Adrenal gland (tissue), 12 donors: ENCODE data around the gene FOXS1. TPM values are rescaled to one million over a fixed set of nuclear protein-coding genes. Genes with fewer than 3 reads are reported as not detected.

Experiments
- DNase-seq, 7 donors: peaks; one replicate each; pipeline ENCODE4 v3.0.0-alpha.2; 2019 to 2020
- H3K27ac ChIP-seq, 5 donors: fragments of 200-600 bp; sonication (generic) in 4 of 5; 1 replicate in 3 of 5; 2 replicates in 2 of 5; pipeline versions ENCODE4 v1.5.1 to v1.8.0; 2016 to 2020; ENCODE audit warnings: mild to moderate bottlenecking in 1 of 5
- H3K27me3 ChIP-seq: fragments of 200-600 bp; 2 replicates; pipeline ENCODE4 v1.8.0; 2021
- H3K36me3 ChIP-seq, 2 donors: fragments of 200-600 bp; replicated peaks in 1 of 2; 1 replicate in 1 of 2; 2 replicates in 1 of 2; pipeline versions ENCODE4 v1.5.1 to v1.8.0; 2018 to 2022
- H3K4me1 ChIP-seq, 2 donors: fragments of 200-600 bp; replicated peaks in 1 of 2; 1 replicate in 1 of 2; 2 replicates in 1 of 2; pipeline versions ENCODE4 v1.5.1 to v1.8.0; 2018 to 2021
- H3K4me3 ChIP-seq, 4 donors: fragments of 200-600 bp; sonication (generic) in 3 of 4; one replicate each; pipeline ENCODE4 v1.5.1; 2016 to 2018
- H3K9me3 ChIP-seq, 3 donors: fragments of 200-600 bp; sonication (generic) in 1 of 3; replicated peaks in 1 of 3; 1 replicate in 2 of 3; 2 replicates in 1 of 3; pipeline versions ENCODE4 v1.5.1 to v1.8.0; 2016 to 2021
- POLR2A ChIP-seq, 2 donors: fragments of 450-650 bp; IDR thresholded peaks; one replicate each; pipeline ENCODE4 v1.6.1; 2017; ENCODE audit warnings: antibody characterized with exemption in 2 of 2, mild to moderate bottlenecking in 2 of 2, moderate library complexity in 1 of 2
- WGBS, 4 donors: extraction: QIAGEN DNeasy Blood & Tissue Kit in 2 of 4; methylation state at CpG; one replicate each; pipeline versions ENCODE4 v1.1.5 to v1.1.7; 2013 to 2017; 5-methylcytosine and 5-hydroxymethylcytosine counted together
- intact Hi-C, 2 donors: fragments of 100-400 bp; cut with DNase I; formaldehyde crosslinking; loops; one replicate each; pipeline versions ENCODE4 v1.14.1 to v1.15.0; 2022 to 2023
- polyA plus RNA-seq, 3 donors: library from polyadenylated mRNA; stranded (reverse); fragments of 200-250 nt in 2 of 3; fragments of 350-450 nt in 1 of 3; fragmentation: Illumina TruSeq in 1 of 3; extraction: RNeasy Lipid Tissue Mini Kit (QIAGEN cat#74804) in 1 of 3; gene quantifications; one replicate each; pipeline ENCODE4 v1.2.3, GENCODE V29; 2013 to 2014
- total RNA-seq, 9 donors: library from RNA; depleted of rRNA in 4 of 9; stranded (reverse); fragments of >200 nt in 4 of 9; fragments of 120-200 nt in 1 of 9; fragmentation: NEBNext Ultra II Directional in 1 of 9; extraction: Animal tissue kit (Norgen Biotek cat#: 25700) in 1 of 9; gene quantifications; one replicate each; pipeline versions ENCODE4 v1.1.0 to v1.2.4, GENCODE V29; 2013 to 2023
- TF ChIP-seq, protein P1 (sequence below), 6 experiments: fragments of 450-650 bp in 4 of 6; fragments of 200-600 bp in 2 of 6; sonication (generic) in 1 of 6; IDR thresholded peaks; 1 replicate in 5 of 6; 2 replicates in 1 of 6; pipeline versions ENCODE4 v1.5.1 to v1.8.0; 2016 to 2021; ENCODE audit warnings: antibody characterized with exemption in 6 of 6, mild to moderate bottlenecking in 2 of 6, moderate library complexity in 1 of 6
- donor health status: healthy with polysubstance abuse.
- donor health status: Bipolar disorder and iron deficiency.
- donor health status: DM: yes; HTN: yes; CAD: no.
- donor health status: DM: no; HTN: no; CAD: no.
- donor health status: DM: no; HTN: no; CAD: no.
- donor health status: DM: yes; HTN: yes; CAD: no.

Gene FOXS1
- total and polyA plus RNA-seq, 12 donors: 0.22 to 6.0 (median 2.0) TPM

DNA sequence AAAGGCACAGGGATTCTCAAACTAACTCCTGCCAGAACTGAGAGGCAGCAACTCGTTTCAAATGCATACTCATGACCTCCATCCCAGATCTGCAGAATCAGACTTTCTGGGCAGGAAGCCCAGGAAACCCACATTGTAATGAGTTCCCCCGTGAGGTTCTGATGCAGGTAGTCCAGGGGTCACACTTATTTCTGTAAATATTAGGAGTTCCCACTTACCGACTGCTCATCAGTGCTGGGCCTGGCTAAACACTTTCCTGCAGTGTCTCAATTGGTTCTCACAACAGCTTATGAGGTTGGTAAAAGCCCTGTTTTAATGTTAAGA is 13.3 kb upstream of the FOXS1 start:
- no peaks in the 10 kb centered on the region for H3K27me3 ChIP-seq
- no peak for DNase-seq
- intact Hi-C loops: loop anchor here (10.0 kb wide), 3 partner anchors 176 to 796 kb away; no protein-coding TSS in a partner anchor

DNA sequence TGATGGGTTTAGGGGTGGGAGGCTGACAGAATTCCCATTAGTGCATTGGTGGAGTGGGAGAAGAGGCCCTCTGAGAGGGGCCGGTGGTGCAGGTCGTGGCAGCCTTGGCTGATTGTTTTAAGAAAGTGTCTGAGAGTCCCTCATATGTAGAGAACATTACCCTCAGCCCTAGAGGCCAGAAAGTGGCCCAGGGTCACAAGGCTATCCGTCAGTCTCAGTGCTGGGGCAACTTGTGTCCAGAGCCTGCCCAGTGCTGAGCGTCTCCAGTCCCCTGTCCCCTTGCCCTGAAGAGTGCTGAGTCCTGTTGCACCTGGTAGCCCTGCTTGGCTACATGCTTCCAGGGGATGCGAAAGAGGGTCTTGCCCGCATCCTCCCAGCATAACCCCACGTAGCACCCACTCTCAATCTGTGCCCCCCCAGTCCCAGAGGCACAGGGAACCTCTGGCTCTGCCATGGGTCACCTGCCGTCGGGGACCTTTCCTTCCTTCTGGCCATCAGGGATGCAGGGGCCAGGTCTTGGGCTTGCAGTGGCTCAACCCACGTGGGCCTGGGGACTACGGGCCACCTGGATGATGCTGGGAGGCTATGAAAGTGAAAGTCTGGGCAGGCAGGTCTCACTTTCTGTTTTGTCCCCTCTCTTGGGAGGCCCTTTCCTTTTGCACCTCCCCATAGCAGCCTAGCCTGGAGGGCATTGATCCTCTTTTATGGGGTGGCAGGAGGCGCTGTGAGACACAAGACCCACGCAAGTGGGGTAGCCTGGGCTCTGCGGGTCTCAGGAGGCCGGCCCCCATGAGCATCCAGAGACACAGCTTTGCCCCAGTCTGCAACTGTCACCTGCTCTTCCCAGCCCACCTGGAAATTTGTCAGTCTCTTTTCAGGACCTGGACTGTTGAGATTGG is 12.7 kb upstream of the FOXS1 start:
- Histone ChIP-seq H3K9me3 (no peaks in the 10 kb centered on the region), H3K36me3 (no peaks in the 10 kb centered on the region), H3K4me3 (no peak overlapping the region), H3K27me3 (no peaks in the 10 kb centered on the region), H3K4me1 (peaks cover 14 to 20% of the 10 kb centered on the region in 2 donors), H3K27ac (no peak overlapping the region)
- no peak for DNase-seq
- WGBS, 4 donors: 73 to 79% (median 78%) methylated on average over 12 to 15 of the region's 15 CpGs
- TF ChIP-seq, protein P1, sequence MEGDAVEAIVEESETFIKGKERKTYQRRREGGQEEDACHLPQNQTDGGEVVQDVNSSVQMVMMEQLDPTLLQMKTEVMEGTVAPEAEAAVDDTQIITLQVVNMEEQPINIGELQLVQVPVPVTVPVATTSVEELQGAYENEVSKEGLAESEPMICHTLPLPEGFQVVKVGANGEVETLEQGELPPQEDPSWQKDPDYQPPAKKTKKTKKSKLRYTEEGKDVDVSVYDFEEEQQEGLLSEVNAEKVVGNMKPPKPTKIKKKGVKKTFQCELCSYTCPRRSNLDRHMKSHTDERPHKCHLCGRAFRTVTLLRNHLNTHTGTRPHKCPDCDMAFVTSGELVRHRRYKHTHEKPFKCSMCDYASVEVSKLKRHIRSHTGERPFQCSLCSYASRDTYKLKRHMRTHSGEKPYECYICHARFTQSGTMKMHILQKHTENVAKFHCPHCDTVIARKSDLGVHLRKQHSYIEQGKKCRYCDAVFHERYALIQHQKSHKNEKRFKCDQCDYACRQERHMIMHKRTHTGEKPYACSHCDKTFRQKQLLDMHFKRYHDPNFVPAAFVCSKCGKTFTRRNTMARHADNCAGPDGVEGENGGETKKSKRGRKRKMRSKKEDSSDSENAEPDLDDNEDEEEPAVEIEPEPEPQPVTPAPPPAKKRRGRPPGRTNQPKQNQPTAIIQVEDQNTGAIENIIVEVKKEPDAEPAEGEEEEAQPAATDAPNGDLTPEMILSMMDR (IDR thresholded peaks at IDR 0.05): no peak
- no peak for TF ChIP-seq POLR2A (IDR thresholded peaks at IDR 0.05)
- intact Hi-C loops: loop anchor here (10.0 kb wide), 3 partner anchors 177 to 797 kb away; no protein-coding TSS in a partner anchor

More for the DNA sequence above, 13.3 kb upstream of the FOXS1 start:
- Histone ChIP-seq H3K4me3 (no peak overlapping the region), H3K9me3 (no peaks in the 10 kb centered on the region), H3K27ac (no peak overlapping the region), H3K4me1 (peaks cover 14 to 20% of the 10 kb centered on the region in 2 donors), H3K36me3 (no peaks in the 10 kb centered on the region)
- TF ChIP-seq POLR2A (IDR thresholded peaks at IDR 0.05): no peak
- TF ChIP-seq, protein P1 (IDR thresholded peaks at IDR 0.05): no peak
- 33 to 46% (median 35%) methylated on average over 2 to 3 of the region's 3 CpGs for WGBS, 4 donors

DNA sequence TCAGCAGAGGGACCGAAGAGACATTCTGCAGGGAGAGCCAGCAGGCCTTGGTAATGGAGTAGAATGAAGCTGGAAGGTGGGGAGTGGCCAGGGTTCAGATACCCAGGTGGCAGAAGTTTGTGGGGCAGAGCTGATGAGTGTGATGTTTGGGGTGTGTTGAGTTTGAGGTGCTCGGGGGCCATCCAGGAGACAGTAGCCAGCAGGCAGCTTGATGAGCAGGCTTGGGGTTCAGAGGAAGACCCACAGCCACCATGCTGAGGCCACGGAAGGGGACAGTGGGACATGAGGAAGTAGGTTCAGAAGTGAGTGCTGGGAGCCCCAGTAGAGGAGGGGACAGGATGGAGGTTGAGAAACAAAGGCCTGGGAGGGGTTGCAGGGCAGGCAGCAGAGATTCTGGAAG is 11.1 kb upstream of the FOXS1 start:
- no peaks in the 10 kb centered on the region for H3K27me3 ChIP-seq
- WGBS, 4 donors: 63 to 89% (median 72%) methylated on average over 3 of the region's 3 CpGs
- H3K36me3 ChIP-seq: no peaks in the 10 kb centered on the region
- no peak overlapping the region for H3K27ac ChIP-seq
- DNase-seq: no peak
- no peak for TF ChIP-seq POLR2A (IDR thresholded peaks at IDR 0.05)
- TF ChIP-seq, protein P1 (IDR thresholded peaks at IDR 0.05): no peak
- intact Hi-C loops: loop anchor here (10.0 kb wide), 3 partner anchors 178 to 798 kb away; no protein-coding TSS in a partner anchor
- peaks cover 14 to 16% of the 10 kb centered on the region in 2 donors for H3K4me1 ChIP-seq
- no peaks in the 10 kb centered on the region for H3K9me3 ChIP-seq
- H3K4me3 ChIP-seq: no peak overlapping the region

DNA sequence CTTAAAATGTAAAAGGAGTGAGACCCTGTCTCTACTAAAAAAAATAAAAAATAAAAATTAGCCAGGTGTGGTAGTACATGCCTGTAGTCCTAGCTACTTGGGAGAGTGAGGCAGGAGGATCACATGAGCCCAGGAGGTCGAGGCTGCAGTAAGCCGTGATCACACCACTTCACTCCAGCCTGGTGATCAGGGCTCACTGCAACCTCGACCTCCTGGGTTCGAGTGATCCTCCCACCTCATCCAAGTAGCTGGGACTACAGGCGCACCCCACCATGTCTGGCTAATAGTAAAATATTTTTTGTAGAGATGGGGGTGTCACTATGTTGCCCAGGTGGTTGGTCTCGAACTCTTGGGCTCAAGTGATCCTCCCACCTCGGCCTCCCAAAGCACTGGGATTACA is 8.1 kb upstream of the FOXS1 start:
- no peak for TF ChIP-seq POLR2A (IDR thresholded peaks at IDR 0.05)
- TF ChIP-seq, protein P1 (IDR thresholded peaks at IDR 0.05): no peak
- WGBS, 4 donors: 62 to 69% (median 65%) methylated on average over 7 of the region's 7 CpGs
- Histone ChIP-seq H3K27me3 (no peaks in the 10 kb centered on the region), H3K4me3 (no peak overlapping the region), H3K27ac (no peak overlapping the region), H3K9me3 (no peaks in the 10 kb centered on the region), H3K36me3 (no peaks in the 10 kb centered on the region), H3K4me1 (no peaks in the 10 kb centered on the region)
- DNase-seq: no peak
- intact Hi-C loops: loop anchor here (5.0 to 10.0 kb wide), 5 partner anchors 99 to 801 kb away; partner anchors contain the start of gene PDRG1 (in 2 of the 2)
